ELR (cell line): ENCODE measurements around the gene TREM2.
"Not testable (repeated sequence)": the region's sequence is repeated elsewhere in the genome, so short reads cannot be mapped to it uniquely, and the experiment has no call there.

Source experiments
- DNase-seq: peaks from one replicate; pipeline ENCODE4 v3.0.0-alpha.2; 2015; ENCODE audit warnings: low read depth

TREM2 gene

DNA sequence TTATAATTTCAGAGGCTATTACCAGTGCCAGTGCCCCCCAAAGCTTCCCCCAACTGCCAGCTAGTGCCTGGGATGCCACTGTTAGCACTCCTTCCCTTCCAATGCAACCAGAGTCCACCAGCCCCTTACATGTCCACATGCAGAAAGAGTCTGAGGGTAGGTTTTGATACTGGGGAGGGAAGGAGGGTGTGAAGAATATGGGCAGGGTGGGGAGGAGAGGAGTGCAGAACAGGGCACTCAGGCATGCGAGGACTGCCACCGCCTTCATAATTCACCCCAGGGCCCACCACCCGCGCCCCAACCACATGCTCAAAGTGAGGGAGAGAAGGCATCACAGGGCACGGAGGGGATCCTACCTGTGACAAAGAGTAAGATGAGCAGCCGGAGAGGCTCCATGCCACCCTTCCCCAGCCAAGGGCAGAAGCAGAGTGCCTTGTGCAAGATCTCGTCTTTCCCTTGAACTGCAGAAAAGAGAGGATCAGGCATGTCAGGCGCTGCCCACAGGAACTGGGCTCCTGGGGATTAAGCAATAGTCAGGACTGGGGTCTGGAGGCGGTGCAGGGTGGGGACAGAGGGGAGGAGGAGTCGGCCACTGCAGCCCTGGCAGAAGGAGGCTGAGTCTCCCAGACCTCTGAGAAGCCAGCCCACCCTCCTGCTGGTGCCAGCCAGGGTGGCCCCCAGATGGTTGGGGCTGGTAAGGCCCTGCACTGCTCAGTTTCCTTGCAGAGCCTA is at the start of gene TREM2:
TREM2 (minus strand) TSS at position 430 of the 732 bp plus-strand sequence; CDS start at position 396, 34 bp downstream.
- no peak for DNase-seq

DNA sequence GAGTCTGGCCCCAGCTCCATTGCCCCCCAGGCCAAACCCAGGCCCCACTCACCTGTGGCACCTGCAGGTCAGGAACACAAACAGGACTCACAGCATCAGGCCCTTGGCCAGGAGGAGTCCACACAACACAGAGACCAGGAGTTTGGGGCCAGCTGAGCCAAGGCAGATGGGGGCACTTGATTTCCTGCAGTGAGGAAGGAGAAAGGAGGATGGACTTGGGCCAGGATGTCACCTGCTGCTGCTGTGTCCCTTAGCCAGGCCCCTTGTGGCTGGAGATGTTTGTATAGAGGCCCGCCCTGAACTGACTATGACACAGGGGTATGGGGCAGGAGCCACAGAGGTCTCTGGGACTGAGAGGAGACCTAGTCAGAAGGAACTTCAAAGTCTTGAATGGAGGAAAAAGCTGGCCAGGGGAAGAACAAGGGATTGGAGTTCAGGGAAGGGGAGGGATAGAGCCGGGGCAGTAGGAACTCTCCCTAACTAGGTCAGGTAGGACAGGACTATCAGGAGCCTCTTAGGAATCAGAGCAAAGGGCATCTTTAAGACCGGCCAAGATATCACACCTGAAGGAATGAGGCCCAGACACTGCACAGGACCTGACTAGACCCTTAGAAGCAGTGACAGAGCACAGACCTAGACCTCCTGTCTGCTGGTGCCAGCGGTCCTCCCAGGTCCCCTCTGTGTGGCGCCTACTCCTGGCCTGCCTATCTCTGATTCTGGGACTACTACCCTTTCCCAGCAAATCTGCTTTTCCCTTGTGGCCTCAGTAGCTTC is 46.8 kb upstream of the TREM2 start:
- DNase-seq = no peak

DNA sequence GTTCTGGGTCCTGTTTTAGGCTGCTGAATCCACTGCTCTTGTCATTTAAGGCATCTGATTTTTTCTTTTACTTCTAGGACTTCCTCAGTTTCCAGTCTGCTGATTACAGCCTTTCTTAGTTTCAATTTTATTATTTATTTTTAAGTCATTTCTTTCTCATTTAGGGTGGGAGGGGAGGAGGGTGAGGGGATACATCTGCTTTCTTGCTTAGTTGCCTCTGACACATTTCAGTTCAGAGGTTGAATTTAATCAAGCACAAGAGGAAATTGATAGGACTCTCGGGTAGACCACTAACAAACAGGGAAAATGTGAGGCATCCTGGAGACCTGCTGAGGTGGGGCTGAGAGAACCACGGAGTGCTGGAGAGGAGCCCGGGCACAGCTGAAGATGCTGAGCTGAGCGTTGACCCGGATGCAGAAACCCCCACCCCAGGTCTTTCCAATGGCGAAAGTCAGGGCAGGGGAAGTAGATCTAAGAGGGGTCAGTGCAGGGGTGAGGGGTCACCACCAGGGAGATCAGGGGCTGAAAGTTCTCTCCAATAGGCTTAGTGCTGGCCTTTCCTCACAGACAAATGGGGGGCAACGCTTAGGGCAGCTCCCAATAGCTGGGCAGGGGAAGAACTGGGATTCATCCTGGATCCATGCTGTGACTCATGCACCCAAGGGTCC is 45.7 kb upstream of the TREM2 start:
- no peak for DNase-seq

DNA sequence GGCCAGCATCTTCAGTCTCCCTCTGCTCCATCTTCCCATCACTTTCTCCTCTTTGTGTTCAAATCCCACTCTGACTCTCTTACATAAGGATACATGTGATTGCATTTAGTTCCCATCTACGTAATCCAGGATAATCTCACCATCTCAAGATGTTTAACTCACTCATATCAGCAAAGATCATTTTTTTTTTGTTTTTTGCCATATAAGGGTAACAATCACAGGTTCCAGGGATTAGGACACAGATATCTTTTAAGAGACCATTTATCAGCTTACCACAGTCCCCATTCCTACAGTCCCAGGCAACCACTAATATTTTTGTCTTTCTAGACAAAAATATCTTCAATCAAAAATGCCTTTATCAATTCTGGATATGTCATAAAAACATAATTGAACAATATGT is 41.2 kb upstream of the TREM2 start:
- no peak for DNase-seq

DNA sequence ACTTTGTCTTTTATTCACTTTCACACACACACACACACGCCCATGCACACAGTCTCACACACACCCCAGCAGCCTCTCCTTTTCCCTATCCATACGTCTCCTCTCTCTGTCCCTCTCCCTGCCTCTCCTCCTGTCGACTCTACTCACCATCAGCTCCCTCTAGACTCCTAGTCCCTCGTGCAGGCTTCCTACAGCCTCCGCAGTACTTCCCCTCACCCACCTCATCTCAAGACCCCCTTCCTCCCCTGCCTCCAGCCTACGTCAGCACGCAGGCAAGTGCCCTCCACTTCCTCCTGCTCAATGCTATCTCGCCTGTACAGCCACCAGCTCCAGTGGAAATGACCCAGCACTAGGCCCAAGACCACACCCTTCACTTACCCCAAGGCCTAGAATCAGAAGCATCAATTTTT is 38.9 kb upstream of the TREM2 start:
- DNase-seq = no peak

DNA sequence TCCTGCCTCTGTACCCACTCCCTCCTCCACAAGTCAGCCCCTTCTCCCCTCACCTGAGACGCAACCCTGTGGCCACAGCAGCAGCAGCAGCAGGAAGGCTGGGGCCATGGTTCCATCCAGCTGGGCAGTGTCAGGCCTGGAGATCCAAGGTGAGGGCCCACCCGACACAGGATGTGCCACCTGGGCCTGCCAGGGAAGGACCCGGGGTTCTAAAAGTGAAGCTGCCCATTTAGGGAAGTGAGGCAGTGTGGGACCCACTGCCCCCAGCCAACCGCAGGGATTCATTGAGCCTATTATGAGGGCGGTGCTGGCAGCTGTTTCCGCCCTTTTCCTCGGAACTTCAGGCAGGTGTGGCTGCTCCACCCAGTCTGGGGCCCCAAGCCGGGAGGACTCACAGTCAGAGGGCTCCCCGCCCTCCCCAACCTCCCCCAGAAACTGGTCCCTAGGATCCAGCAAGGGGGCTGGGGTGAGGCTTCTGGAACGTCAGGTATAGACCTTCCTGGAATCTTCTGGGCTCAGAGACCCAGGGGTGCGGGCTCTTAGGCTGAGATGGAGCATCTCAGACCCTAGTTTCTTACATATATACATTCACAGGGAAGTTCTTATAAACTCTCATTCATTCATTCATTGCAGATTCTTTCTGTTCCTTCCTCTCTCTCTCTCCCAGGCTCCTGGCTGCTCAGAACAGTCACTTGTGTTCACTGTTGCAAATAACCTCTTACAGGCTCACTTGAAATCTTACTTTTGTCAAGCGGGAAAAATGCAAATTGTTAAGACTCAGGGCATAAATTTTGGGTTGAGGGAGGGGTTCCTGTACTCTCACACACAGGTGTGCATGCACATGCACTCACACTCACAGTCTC is 38.2 kb upstream of the TREM2 start, which contains the start of gene TREML2:
TREML2 (minus strand) TSS at position 249 of the 863 bp plus-strand sequence; CDS start at position 108, 141 bp downstream.
- DNase-seq = no peak

DNA sequence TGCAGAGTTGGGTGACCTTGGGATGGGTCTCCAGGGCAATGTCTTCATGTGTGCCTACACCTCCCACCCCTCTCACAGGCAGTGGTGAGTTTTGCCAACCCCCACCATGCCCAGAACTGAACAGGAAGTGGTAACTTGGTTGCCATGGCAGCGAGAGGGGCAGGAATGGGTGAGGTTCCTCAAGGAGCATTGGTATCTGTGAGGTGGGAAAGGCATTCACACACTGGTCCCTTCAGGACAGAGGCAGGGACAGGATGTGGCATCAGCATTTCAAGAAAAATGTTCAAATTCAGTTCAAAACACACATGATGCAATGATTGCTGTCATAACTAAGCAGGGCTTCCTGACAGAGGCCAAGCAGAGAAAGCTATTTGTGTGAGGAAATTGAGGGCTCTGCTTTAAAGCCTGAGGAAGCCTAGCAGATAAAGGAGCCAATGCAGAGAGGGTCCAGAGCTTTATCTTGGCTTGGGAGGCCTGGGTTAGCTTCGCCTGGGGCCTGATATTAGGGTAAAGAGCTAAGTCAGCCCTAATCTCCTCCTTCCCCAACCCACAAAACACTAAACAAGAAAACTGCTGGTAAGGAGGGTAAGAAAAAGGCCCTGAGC is 37.5 kb upstream of the TREM2 start:
- peak; percentile 7 for DNase-seq

DNA sequence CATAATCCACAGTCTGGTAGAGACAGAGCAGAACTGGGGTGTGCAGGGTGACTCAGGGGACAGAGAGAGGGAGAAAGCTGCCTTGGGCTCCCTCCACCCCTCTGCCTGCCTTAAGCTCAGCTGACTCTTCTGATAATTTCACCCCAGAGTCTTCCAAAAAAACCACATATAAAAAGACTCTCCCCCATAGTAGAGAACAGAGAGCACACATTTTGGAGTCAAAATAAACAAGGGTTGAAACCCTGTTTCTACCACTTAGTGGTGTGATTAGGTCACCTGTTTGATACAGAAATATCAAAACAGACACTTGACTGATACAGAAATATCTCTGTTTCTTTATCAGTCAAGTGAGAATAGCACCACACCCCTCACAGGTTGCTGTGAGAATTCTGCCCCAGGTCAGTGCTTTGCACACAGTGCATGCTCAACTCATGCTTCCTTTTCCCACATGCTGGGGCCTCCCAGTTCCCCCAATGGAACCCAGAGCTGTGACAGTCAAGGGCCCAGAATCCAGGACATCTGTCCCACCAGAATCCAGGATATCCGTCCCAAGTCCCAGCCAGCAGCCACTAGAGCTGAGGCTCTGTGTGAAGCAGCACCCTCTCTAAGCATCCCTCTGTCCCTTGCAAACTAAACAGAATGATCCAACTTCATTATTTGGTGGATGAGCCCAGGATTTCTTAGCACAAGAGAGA is 36.8 kb upstream of the TREM2 start:
- no peak for DNase-seq

DNA sequence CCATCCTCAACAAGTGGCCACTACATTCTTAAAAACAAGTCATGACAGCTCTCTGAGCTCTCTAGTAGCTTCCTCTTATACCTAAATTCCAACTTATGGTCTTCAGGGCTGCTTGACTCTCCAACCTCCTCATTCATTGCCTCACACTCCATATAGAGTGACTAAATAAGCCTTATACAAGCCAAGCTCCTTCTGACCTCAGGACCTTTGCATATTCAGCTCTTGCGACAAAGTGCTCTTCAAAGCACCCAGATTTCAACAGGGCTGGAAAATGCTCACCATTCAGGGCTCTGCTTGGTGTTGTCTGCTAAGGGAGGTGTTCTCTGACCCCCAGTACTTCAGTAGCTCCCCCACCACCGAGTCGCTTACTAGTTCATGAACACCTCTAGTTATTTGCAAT is 34.3 kb upstream of the TREM2 start:
- no peak for DNase-seq

DNA sequence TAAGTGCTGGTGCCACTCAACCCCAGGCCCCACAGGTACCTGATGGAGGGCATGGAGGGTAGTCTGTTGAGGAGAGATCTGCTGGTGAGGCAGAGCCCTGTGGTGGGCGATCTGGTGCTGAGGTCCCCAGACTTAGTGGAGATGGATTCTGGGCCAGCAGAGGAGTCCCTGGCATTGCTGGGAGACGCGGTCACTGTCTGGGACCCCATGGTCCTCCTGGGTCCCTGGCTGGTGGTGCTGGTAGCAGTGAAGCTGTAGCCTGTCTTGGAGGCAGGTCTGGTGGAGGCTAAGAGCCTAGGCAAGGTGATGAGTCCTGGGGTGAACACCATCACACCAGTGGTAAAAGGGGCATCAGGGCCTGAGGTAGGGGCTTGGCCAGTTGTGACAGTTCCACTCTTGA is 31.5 kb upstream of the TREM2 start:
- no peak for DNase-seq

DNA sequence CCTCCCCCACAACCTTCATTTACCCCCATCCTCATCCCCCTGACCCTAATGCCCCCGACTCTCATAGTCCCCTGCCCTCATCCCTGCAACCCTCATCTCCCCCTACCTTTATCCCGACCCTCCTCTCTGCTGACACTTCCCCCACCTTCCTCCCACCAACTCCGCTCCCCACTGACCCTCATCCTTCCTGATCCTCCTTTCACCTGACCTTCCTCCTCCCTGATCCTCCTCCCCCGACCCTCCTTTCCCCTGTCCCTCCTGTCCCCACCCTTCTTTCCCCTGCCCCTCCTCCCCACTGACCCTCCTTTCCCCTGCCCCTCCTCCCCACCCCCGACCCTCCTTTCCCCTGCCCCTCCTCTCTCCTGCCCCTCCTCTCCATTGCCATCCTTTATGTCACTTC is 31.0 kb upstream of the TREM2 start:
- DNase-seq = no peak

DNA sequence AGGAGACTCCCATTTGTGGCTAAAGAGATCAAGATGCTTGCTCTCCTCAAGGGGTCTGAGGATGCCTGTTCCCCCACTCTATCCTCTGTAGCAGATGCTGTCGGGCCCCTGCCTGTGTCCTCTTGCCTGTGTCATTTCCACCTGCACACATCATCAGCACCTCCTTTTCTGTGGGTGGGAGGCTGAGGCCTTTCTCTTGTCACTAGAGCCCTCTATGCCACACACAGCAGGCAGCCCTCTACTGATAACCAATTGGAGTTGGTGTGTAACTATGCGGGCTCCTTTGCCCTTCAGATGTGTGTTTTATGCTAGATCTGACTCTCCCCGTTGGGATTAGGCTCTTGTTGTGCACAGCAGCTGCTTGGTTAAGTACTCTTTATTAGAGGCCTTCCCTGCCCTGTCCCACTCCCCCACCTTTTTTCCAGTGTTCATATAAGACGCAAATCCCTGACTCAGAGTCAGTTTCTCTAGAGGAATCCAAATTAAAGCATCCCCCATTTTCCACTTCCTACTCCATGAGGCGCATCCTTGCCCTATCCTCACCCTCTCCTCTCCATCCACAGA is 30.3 kb upstream of the TREM2 start:
- DNase-seq = no peak

DNA sequence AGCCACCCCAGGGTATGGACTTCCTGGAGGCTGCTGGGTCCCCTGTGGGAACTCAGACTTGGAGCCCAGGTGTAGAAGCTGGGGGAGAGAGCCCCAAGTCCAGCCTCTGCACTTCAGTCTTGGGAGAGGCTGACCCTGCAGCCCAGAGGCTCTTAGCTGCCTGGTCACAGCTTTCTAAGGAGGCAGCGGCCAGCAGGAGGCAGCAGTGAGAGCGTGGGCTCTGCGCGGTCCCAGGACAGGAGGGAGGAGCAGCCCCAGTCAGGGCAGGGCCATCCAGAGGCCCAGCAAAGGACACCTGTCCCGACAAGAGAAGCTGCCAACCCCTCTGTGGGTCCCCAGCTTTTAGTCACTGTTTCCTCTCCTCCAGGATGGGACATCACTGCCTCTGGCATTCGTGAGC is 28.7 kb upstream of the TREM2 start:
- peak; percentile 36 for DNase-seq

DNA sequence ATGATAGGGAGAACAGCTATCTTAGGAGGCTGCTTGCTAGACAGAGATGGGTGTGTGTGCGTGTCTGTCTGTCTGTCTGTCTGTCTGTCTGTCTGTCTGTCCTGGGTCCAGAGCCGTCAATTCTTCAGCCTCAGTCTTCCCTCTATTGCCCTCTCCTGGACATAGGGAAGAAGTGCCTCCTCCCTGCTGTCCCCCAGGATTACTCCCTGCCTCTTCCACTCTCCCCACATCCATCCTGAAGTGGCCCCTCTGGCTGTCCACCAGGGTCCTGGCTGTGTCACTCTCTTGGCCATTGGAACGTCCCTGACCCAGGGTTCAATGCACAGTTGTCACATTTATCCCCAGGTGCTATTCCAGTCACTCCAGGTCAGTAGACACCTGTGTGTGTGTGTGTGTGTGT is 27.9 kb upstream of the TREM2 start:
- no peak for DNase-seq

DNA sequence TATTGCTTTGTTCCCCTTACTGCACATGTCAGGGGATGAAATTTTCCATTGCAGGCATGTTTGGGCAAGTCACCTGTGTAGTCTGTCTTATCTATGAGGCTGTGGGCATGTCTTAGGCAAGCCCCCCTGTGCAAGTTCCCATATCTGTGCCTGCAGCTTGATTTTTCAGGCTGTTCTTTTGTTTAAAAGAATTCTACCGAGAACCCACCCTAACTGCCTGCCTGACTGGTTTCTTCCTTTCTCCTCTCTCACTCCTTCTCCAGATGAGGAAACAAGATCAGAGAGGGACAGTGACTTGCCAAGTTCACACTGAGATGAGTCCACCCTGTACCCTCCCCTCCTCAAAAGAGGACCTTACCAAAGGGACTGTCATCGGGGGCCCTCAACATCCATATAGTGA is 27.1 kb upstream of the TREM2 start:
- DNase-seq = no peak

DNA sequence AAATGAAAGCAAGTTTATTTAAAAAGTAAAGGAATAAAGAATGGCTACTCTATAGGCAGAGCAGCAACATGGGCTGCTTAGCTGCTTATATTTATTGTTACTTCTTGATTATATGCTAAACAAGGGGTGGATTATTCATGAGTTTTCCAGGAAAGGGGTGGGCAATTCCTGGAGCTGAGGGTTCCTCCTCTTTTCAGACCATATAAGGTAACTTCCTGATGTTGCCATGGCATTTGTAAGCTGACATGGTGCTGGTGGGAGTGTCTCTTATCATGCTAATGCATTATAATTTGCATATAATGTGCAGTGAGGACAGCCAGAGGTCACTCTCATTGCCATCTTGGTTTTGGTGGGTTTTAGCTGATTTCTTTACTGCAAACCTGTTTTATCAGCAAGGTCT is 26.1 kb upstream of the TREM2 start:
- DNase-seq = not testable (repeated sequence)

DNA sequence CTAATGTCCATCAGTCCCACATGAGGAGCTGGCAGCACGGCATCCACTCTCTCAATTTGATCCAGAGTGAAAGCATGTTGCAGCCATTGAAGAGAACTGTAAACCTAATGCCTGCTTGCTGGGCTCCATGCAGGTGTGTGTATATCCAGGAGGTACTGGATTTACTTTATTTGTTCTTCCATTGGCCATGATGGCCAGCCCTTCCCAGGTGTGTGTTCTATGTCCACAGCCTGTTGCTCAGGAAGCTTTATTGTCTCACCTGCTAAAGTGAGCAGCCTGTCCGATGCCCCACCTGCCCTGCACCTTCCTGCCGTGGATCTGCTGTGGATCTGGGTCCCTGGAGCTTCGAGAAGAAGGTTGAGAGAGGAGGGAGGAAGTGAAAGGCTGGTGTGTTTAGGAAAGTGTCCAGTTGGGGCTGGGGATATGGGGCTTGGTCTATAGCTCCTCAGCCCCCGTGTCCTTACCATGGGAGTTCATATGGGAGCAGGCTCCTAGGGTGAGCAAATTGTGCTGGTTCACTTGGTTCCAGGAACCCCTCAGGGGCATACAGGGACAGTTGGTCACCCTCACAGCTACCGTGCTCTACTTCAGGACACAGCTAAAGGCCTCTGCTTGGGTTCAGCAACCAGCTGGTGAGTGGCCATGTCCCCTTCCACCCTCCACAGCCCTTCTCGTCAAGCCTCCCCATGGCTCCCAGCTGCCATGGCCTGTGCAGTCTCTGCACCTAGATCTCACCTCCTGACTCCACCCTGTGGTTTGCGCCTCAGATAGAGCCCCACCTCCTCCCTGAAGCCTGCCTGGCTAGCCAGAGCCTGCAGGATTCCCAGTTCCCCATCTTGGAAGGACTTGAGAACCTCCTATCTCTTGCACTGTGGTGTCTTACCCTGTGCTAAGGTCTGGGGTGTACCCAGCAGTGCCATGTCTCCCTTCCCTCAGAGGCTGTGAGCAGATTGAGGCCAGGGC is 25.3 kb upstream of the TREM2 start:
- DNase-seq = no peak

DNA sequence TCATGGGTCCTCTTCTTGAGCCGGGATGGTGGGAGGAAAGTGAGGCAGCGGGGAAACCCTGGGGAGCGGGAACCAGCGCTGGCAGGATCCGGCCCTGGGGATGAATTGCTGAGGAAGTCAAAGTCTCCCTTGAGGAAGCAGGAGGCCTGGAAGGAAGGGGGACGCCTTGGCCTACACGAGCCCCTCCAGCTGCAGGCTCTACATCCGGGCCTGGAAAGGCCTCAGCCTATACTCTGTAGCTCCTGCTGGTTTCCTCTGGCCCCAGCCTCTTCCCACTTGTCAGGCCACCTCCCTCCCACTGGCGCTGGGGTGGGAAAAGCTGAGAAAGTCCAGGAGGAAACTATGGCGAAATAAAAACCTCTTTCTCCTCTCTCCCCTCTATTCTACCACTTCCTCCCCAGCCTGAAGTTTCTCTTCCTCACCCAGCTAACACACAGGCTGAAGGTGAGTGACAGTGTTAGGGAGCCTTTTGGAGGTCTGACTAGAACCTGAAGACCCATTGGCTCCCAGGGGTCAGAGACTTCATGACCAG is 23.2 kb upstream of the TREM2 start:
- no peak for DNase-seq

DNA sequence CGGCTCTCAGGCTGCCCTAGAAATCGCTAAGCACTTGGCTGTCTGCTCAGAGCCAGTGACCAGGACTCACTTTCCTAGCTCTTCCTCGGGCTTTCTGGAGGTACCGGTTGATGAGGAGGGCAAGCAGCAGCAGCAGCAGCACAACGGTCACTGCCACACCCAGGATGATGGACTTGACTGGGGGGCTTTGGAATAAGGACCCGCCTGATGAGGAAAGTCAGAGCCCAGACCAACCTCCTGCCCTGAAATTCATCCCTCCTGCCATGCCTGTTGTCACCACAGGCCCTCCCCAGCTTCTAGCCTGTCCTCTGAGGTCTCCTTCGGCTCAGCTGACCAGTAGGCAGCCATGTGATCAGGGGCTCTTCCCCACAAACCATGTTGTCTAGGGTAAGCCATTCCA is 21.8 kb upstream of the TREM2 start:
- no peak for DNase-seq
